Measurements from ENCODE around the gene B4GALNT2.

DNA sequence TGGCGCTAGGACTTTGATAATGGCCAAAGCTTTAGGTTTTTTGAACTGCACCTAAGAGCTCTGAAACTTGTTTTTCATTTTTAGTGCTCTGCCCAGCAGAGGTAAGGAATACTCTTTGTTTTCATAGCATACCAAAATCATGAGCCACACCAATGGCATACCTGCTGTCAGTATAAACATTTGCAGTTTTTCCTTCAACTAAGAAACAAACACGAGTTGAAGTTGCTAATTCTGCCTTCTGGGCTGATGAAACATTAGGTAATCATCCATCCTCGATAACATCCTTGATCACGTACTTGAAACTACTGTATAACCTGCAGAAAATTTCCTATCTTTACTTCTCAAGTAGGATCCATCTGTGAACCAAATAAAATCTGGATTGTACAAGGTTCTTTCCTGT is 20.6 kb upstream of the B4GALNT2 start:
- TF ChIP-seq, protein P1, sequence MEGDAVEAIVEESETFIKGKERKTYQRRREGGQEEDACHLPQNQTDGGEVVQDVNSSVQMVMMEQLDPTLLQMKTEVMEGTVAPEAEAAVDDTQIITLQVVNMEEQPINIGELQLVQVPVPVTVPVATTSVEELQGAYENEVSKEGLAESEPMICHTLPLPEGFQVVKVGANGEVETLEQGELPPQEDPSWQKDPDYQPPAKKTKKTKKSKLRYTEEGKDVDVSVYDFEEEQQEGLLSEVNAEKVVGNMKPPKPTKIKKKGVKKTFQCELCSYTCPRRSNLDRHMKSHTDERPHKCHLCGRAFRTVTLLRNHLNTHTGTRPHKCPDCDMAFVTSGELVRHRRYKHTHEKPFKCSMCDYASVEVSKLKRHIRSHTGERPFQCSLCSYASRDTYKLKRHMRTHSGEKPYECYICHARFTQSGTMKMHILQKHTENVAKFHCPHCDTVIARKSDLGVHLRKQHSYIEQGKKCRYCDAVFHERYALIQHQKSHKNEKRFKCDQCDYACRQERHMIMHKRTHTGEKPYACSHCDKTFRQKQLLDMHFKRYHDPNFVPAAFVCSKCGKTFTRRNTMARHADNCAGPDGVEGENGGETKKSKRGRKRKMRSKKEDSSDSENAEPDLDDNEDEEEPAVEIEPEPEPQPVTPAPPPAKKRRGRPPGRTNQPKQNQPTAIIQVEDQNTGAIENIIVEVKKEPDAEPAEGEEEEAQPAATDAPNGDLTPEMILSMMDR (IDR thresholded peaks at IDR 0.05; ENCODE audit: insufficient read depth, low read length): no peak
- TF ChIP-seq SPI1 (IDR thresholded peaks at IDR 0.05; ENCODE audit: borderline replicate concordance, low read depth) (no peak), POLR2AphosphoS5 (IDR thresholded peaks at IDR 0.05; ENCODE audit: low read depth) (no peak)
